ENCODE measurements around the gene ZFHX3.

DNA sequence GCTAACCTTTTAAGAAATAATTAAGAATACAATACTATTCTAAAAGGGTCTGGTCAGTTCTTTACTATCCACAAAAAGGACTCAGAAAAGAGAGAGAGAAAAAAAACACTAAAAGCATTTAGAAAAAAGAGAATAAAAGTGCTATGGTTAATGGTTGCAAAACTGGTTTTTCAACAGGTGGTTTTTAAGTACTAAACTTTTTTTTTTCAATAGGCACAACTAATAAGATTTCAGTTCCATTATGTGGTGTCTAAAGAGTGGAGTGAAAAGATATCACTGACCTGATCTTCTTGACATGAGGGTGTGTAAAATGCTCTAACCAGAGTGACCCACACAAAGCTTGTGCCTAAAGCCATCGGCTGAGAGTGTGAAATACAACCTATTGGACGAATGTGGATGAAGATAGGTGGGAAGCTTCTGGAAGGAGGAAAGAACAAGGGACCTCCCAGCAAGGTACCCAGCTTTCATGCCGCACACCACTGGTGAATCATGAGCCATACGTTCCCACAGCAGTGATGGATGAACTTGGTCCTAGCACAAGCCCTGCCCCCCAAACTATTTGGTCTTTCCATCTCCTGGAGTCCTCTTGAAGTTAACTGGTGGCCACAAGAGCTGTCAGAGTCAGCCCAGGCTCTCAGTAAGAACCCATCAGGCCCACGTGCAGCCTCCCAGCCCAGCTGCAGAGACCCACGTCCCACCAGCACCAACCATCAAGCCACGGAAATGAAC lies 103.0 kb downstream of the ZFHX3 start:
- TF ChIP-seq, protein P1, sequence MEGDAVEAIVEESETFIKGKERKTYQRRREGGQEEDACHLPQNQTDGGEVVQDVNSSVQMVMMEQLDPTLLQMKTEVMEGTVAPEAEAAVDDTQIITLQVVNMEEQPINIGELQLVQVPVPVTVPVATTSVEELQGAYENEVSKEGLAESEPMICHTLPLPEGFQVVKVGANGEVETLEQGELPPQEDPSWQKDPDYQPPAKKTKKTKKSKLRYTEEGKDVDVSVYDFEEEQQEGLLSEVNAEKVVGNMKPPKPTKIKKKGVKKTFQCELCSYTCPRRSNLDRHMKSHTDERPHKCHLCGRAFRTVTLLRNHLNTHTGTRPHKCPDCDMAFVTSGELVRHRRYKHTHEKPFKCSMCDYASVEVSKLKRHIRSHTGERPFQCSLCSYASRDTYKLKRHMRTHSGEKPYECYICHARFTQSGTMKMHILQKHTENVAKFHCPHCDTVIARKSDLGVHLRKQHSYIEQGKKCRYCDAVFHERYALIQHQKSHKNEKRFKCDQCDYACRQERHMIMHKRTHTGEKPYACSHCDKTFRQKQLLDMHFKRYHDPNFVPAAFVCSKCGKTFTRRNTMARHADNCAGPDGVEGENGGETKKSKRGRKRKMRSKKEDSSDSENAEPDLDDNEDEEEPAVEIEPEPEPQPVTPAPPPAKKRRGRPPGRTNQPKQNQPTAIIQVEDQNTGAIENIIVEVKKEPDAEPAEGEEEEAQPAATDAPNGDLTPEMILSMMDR (IDR thresholded peaks at IDR 0.05; ENCODE audit: extremely low read depth in 1 of 2, insufficient read depth in 1 of 2, low read depth in 1 of 2, low read length in 2 of 2), result no peak
- no peak for TF ChIP-seq POLR2A (IDR thresholded peaks at IDR 0.05; ENCODE audit: low read depth, low read length)
- TF ChIP-seq, protein P2, sequence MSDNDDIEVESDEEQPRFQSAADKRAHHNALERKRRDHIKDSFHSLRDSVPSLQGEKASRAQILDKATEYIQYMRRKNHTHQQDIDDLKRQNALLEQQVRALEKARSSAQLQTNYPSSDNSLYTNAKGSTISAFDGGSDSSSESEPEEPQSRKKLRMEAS (IDR thresholded peaks at IDR 0.05; ENCODE audit: insufficient read depth, insufficient read length), result no peak
- TF ChIP-seq EZH2 (IDR thresholded peaks at IDR 0.05; ENCODE audit: borderline replicate concordance, low read depth, low read length, severe bottlenecking), result no peak
- no peak for TF ChIP-seq POLR2AphosphoS5 (IDR thresholded peaks at IDR 0.05; ENCODE audit: insufficient read depth, low read depth, low read length)
- TF ChIP-seq JUN (IDR thresholded peaks at IDR 0.05; ENCODE audit: borderline replicate concordance, insufficient read depth, insufficient read length, low read depth), result no peak
- no peak for TF ChIP-seq FOS (IDR thresholded peaks at IDR 0.05; ENCODE audit: borderline replicate concordance, insufficient read depth, low read length)

Data from endothelial cell of umbilical vein (primary cell).